Heart left ventricle (tissue), 13 donors: Measurements from ENCODE around the gene FANCB.

Experiments used
- CTCF ChIP-seq, 12 donors: fragments of 200-600 bp; sonication (generic) in 4 of 12; IDR thresholded peaks; one replicate each; pipeline versions ENCODE4 v1.5.0 to v1.8.0; 2018 to 2022; ENCODE audit warnings: antibody characterized with exemption in 12 of 12, mild to moderate bottlenecking in 5 of 12
- POLR2A ChIP-seq, 2 donors: fragments of 450-650 bp; IDR thresholded peaks; one replicate each; pipeline ENCODE4 v1.6.1; 2017; ENCODE audit warnings: antibody characterized with exemption in 2 of 2, mild to moderate bottlenecking in 2 of 2, moderate library complexity in 2 of 2
- donor health status: ischemic (EF 13 %, LVEDD 7.1; RV severe dilation, severe dysfunction).
- donor health status: DM: no; HTN: yes; CAD: no.
- donor health status: DM: no; HTN: no; CAD: no.
- donor health status: ischemic (EF 25% LVEDD 6.9; RV normal size, moderate dysfunction).
- donor health status: ischemic (EF 25% LVEDD 5.7; RV mildly dilated, moderate dysfunction).
- donor health status: ischemic (EF 35%, LVEDD 5.7; RV mildly dilated, moderate dysfunction).
- donor health status: nonischemic (EF 11% LVEDD 7.7; RV severe dilation, severe dysfunction).
- donor health status: DM: yes; HTN: yes; CAD: no.
- donor health status: PGD.
- donor health status: ischemic (EF 29% LVEDD 5.4; RV normal size, mild dysfunction).
- donor health status: nonischemic (EF 23%, LVEDD 6.1; RV moderate dilation, normal function).

GRCh38 chrX:14896273-14896672, 23.4 kb upstream of the FANCB start:
- no peak for TF ChIP-seq CTCF (IDR thresholded peaks at IDR 0.05)
- no peak for TF ChIP-seq POLR2A (IDR thresholded peaks at IDR 0.05)
